Naive thymus-derived CD8-positive, alpha-beta T cell (primary cell): Measurements from ENCODE around the gene HDAC4. TPM values are rescaled to one million over a fixed set of nuclear protein-coding genes. Genes with fewer than 3 reads are reported as not detected.

Experiments
- ATAC-seq, 2 donors: fragments of 150-1000 bp; cut with Tn5 transposase in 1 of 2; sonication (Bioruptor Pico), chemical (Tn5 transposase) in 1 of 2; 1 replicate in 1 of 2; 2 replicates in 1 of 2; pipeline ENCODE4 v1.10.0; 2021; ENCODE audit warnings: mild to moderate bottlenecking in 2 of 2, moderate library complexity in 2 of 2
- POLR2A ChIA-PET: fragments of 350-600 bp; sonication (Branson Sonifier 250); formaldehyde crosslinking; loops from one replicate; lab custom pipeline; 2021; ENCODE audit warnings: antibody characterized with exemption; lab: Charles Lee
- DNase-seq, 10 donors: peaks; one replicate each; pipeline versions ENCODE4 v3.0.0 to v3.0.0-alpha.2; 2020 to 2022
- H3K27ac Mint-ChIP-seq, 10 donors: one replicate each; pipeline ENCODE4 v1.8.0; 2020 to 2022; ENCODE audit warnings: mild to moderate bottlenecking in 10 of 10, mixed read lengths in 10 of 10, moderate library complexity in 4 of 10, inconsistent platforms in 1 of 10
- H3K27me3 Mint-ChIP-seq, 5 donors: one replicate each; pipeline ENCODE4 v1.8.0; 2021 to 2022; ENCODE audit warnings: mixed read lengths in 5 of 5
- H3K36me3 Mint-ChIP-seq, 3 donors: one replicate each; pipeline ENCODE4 v1.8.0; 2020 to 2022; ENCODE audit warnings: mixed read lengths in 3 of 3, mild to moderate bottlenecking in 2 of 3, inconsistent platforms in 1 of 3
- H3K4me1 Mint-ChIP-seq, 4 donors: one replicate each; pipeline ENCODE4 v1.8.0; 2021 to 2022; ENCODE audit warnings: mixed read lengths in 4 of 4
- H3K4me3 Mint-ChIP-seq, 10 donors: one replicate each; pipeline ENCODE4 v1.8.0; 2020 to 2022; ENCODE audit warnings: mild to moderate bottlenecking in 10 of 10, mixed read lengths in 10 of 10, moderate library complexity in 6 of 10, inconsistent platforms in 1 of 10
- H3K9me3 Mint-ChIP-seq, 9 donors: one replicate each; pipeline ENCODE4 v1.8.0; 2020 to 2022; ENCODE audit warnings: mixed read lengths in 9 of 9, mild to moderate bottlenecking in 3 of 9, inconsistent platforms in 1 of 9, moderate library complexity in 1 of 9
- polyA plus RNA-seq, 3 donors: library from polyadenylated mRNA; unstranded; fragments of 300-500 nt; fragmentation: Illumina TruSeq; gene quantifications; one replicate each; pipeline ENCODE4 v1.2.3, GENCODE V29; 2021
- total RNA-seq, 8 experiments: library from RNA in 2 of 8; stranded (reverse) in 2 of 8; gene quantifications; one replicate each; pipeline ENCODE4 v1.2.3 and lab custom pipeline; 2021 to 2026

Gene HDAC4
- total and polyA plus RNA-seq, 5 experiments from 2014 or later: 2.8 to 37.3 (median 10.1) TPM

GRCh38 chr2:239103125-239104098 is 297.4 kb downstream of the HDAC4 start:
- Mint-ChIP-seq H3K4me1 (peaks cover 0 to 3% (median 0%) of the 10 kb centered on the region in 4 donors), H3K36me3 (peaks cover 0 to 48% (median 7%) of the 10 kb centered on the region in 3 donors)
- POLR2A ChIA-PET: interaction anchor here (0.7 kb wide), 1 partner anchor 283 kb away, joined by 3 read pairs; no protein-coding TSS in a partner anchor

GRCh38 chr2:239102266-239102665 is 298.6 kb downstream of the HDAC4 start:
- Mint-ChIP-seq H3K27ac (no peak overlapping the region), H3K4me3 (no peak overlapping the region), H3K9me3 (no peaks in the 10 kb centered on the region), H3K36me3 (peaks cover 0 to 43% (median 7%) of the 10 kb centered on the region in 3 donors), H3K4me1 (peaks cover 0 to 3% (median 0%) of the 10 kb centered on the region in 4 donors), H3K27me3 (no peaks in the 10 kb centered on the region)
- POLR2A ChIA-PET: no interaction called here
- DNase-seq (no peak), ATAC-seq (no peak)

More at GRCh38 chr2:239103125-239104098, 297.4 kb downstream of the HDAC4 start:
- Mint-ChIP-seq H3K27ac (no peak overlapping the region), H3K4me3 (no peak overlapping the region), H3K27me3 (no peaks in the 10 kb centered on the region), H3K9me3 (no peaks in the 10 kb centered on the region)
- ATAC-seq: no peak
- no peak for DNase-seq

GRCh38 chr2:239101807-239102206 is 299.0 kb downstream of the HDAC4 start:
- peaks cover 0 to 3% (median 0%) of the 10 kb centered on the region in 4 donors for H3K4me1 Mint-ChIP-seq
- POLR2A ChIA-PET: no interaction called here
- DNase-seq (no peak), ATAC-seq (no peak)
- H3K9me3 Mint-ChIP-seq: no peaks in the 10 kb centered on the region
- peaks cover 0 to 40% (median 7%) of the 10 kb centered on the region in 3 donors for H3K36me3 Mint-ChIP-seq
- H3K4me3 Mint-ChIP-seq: no peak overlapping the region
- H3K27ac Mint-ChIP-seq: no peak overlapping the region
- H3K27me3 Mint-ChIP-seq: no peaks in the 10 kb centered on the region

- Mint-ChIP-seq H3K4me3 (no peak overlapping the region), H3K4me1 (peaks cover 0 to 3% (median 0%) of the 10 kb centered on the region in 4 donors), H3K27me3 (no peaks in the 10 kb centered on the region), H3K27ac (peak overlapping the region in 1 of 10 donors; percentile 27), H3K9me3 (no peaks in the 10 kb centered on the region), H3K36me3 (peaks cover 0 to 39% (median 7%) of the 10 kb centered on the region in 3 donors)
- POLR2A ChIA-PET: no interaction called here
- DNase-seq (no peak), ATAC-seq (no peak)
These were observed 299.7 kb downstream of the HDAC4 start for GRCh38 chr2:239101071-239101470.

GRCh38 chr2:239099474-239099873 is 301.3 kb downstream of the HDAC4 start:
- DNase-seq: no peak

GRCh38 chr2:239098288-239098970 is 302.4 kb downstream of the HDAC4 start:
- DNase-seq: no peak
- POLR2A ChIA-PET: no interaction called here
- Mint-ChIP-seq H3K4me3 (no peak overlapping the region), H3K36me3 (peaks cover 0 to 31% (median 4%) of the 10 kb centered on the region in 3 donors), H3K27ac (peak overlapping the region in 2 of 10 donors; percentile 20 to 46), H3K27me3 (no peaks in the 10 kb centered on the region), H3K9me3 (no peaks in the 10 kb centered on the region), H3K4me1 (no peaks in the 10 kb centered on the region)
- no peak for ATAC-seq

More at GRCh38 chr2:239099474-239099873, 301.3 kb downstream of the HDAC4 start:
- Mint-ChIP-seq H3K4me3 (no peak overlapping the region), H3K9me3 (no peaks in the 10 kb centered on the region), H3K27me3 (no peaks in the 10 kb centered on the region), H3K4me1 (peaks cover 0 to under 1% (median 0%) of the 10 kb centered on the region in 4 donors), H3K27ac (no peak overlapping the region), H3K36me3 (peaks cover 0 to 32% (median 4%) of the 10 kb centered on the region in 3 donors)
- POLR2A ChIA-PET: no interaction called here
- ATAC-seq: no peak

GRCh38 chr2:239097428-239097696 is 303.5 kb downstream of the HDAC4 start:
- H3K27ac Mint-ChIP-seq: peak overlapping the region in 1 of 10 donors; percentile 53
- POLR2A ChIA-PET: no interaction called here
- no peak overlapping the region for H3K4me3 Mint-ChIP-seq

GRCh38 chr2:239096676-239097427 is 304.0 kb downstream of the HDAC4 start:
- Mint-ChIP-seq H3K9me3 (no peaks in the 10 kb centered on the region), H3K4me1 (no peaks in the 10 kb centered on the region), H3K36me3 (peaks cover 0 to 27% (median 1%) of the 10 kb centered on the region in 3 donors), H3K27me3 (no peaks in the 10 kb centered on the region), H3K27ac (peak overlapping the region in 3 of 10 donors; percentile 53 to 65 (median 60)), H3K4me3 (no peak overlapping the region)
- DNase-seq (no peak), ATAC-seq (no peak)
- POLR2A ChIA-PET: no interaction called here

More at GRCh38 chr2:239097428-239097696, 303.5 kb downstream of the HDAC4 start:
- Mint-ChIP-seq H3K27me3 (no peaks in the 10 kb centered on the region), H3K4me1 (no peaks in the 10 kb centered on the region), H3K36me3 (peaks cover 0 to 27% (median 1%) of the 10 kb centered on the region in 3 donors), H3K9me3 (no peaks in the 10 kb centered on the region)
- ATAC-seq (no peak), DNase-seq (no peak)

GRCh38 chr2:239095460-239096081 is 305.2 kb downstream of the HDAC4 start:
- Mint-ChIP-seq H3K9me3 (no peaks in the 10 kb centered on the region), H3K27ac (peak overlapping the region in 1 of 10 donors; percentile 56), H3K27me3 (no peaks in the 10 kb centered on the region), H3K36me3 (peaks cover 0 to 31% (median 4%) of the 10 kb centered on the region in 3 donors), H3K4me3 (no peak overlapping the region), H3K4me1 (no peaks in the 10 kb centered on the region)
- ATAC-seq (no peak), DNase-seq (no peak)
- POLR2A ChIA-PET: no interaction called here

- peak overlapping the region in 1 of 10 donors; percentile 43 for H3K27ac Mint-ChIP-seq
- POLR2A ChIA-PET: no interaction called here
- peaks cover 0 to 29% (median 6%) of the 10 kb centered on the region in 3 donors for H3K36me3 Mint-ChIP-seq
- DNase-seq (no peak), ATAC-seq (no peak)
- no peaks in the 10 kb centered on the region for H3K9me3 Mint-ChIP-seq
- no peaks in the 10 kb centered on the region for H3K27me3 Mint-ChIP-seq
- no peaks in the 10 kb centered on the region for H3K4me1 Mint-ChIP-seq
- H3K4me3 Mint-ChIP-seq: no peak overlapping the region
These were observed 306.0 kb downstream of the HDAC4 start for GRCh38 chr2:239094867-239095266.

GRCh38 chr2:239093952-239094351 is 306.9 kb downstream of the HDAC4 start:
- H3K4me3 Mint-ChIP-seq: no peak overlapping the region
- no peak for DNase-seq
- POLR2A ChIA-PET: no interaction called here
- H3K36me3 Mint-ChIP-seq: peaks cover 0 to 29% (median 7%) of the 10 kb centered on the region in 3 donors
- peak overlapping the region in 1 of 10 donors; percentile 29 for H3K27ac Mint-ChIP-seq
- no peak for ATAC-seq
- H3K4me1 Mint-ChIP-seq: no peaks in the 10 kb centered on the region
- no peaks in the 10 kb centered on the region for H3K9me3 Mint-ChIP-seq
- no peaks in the 10 kb centered on the region for H3K27me3 Mint-ChIP-seq

- no peaks in the 10 kb centered on the region for H3K4me1 Mint-ChIP-seq
- no peak overlapping the region for H3K4me3 Mint-ChIP-seq
- POLR2A ChIA-PET: no interaction called here
- peaks cover 4 to 29% (median 10%) of the 10 kb centered on the region in 3 donors for H3K36me3 Mint-ChIP-seq
- no peaks in the 10 kb centered on the region for H3K27me3 Mint-ChIP-seq
- no peaks in the 10 kb centered on the region for H3K9me3 Mint-ChIP-seq
- no peak overlapping the region for H3K27ac Mint-ChIP-seq
- DNase-seq (no peak), ATAC-seq (no peak)
These were observed 307.3 kb downstream of the HDAC4 start for GRCh38 chr2:239093542-239093941.
